Stimulated activated CD8-positive, alpha-beta memory T cell treated with anti-CD3 and anti-CD28 coated beads, Interleukin-7, amount 100 ng/mL, for 1 hour (primary cell): Measurements from ENCODE around the gene SEC14L5.
"Not testable (repeated sequence)": the region's sequence is repeated elsewhere in the genome, so short reads cannot be mapped to it uniquely, and the experiment has no call there.

Source experiments
- DNase-seq, 2 donors: peaks; one replicate each; pipeline ENCODE4 v3.0.0-alpha.2; 2020; ENCODE audit warnings: low read depth in 2 of 2

The SEC14L5 gene

GRCh38 chr16:4949986-4950385, 8.1 kb upstream of the SEC14L5 start:
- no peak for DNase-seq

- not testable (repeated sequence) for DNase-seq
These were observed 6.5 kb upstream of the SEC14L5 start for GRCh38 chr16:4951583-4951982.

- DNase-seq: no peak
These were observed 3.4 kb upstream of the SEC14L5 start for GRCh38 chr16:4954714-4955113.

- no peak for DNase-seq
These were observed 760 bp upstream of the SEC14L5 start for GRCh38 chr16:4957420-4957719.

GRCh38 chr16:4958510-4959438, 644 bp downstream of the SEC14L5 start:
- no peak for DNase-seq

GRCh38 chr16:4960579-4960978, 2.4 kb downstream of the SEC14L5 start:
- no peak for DNase-seq

- no peak for DNase-seq
These were observed 4.6 kb downstream of the SEC14L5 start for GRCh38 chr16:4962716-4963115.

- not testable (repeated sequence) for DNase-seq
These were observed 5.4 kb downstream of the SEC14L5 start for GRCh38 chr16:4963527-4963926.

- DNase-seq: no peak
These were observed 8.8 kb downstream of the SEC14L5 start for GRCh38 chr16:4966736-4967453.

- DNase-seq: not testable (repeated sequence)
These were observed 10.1 kb downstream of the SEC14L5 start for GRCh38 chr16:4968278-4968677.

- DNase-seq: no peak
These were observed 10.9 kb downstream of the SEC14L5 start for GRCh38 chr16:4968879-4969483.

- no peak for DNase-seq
These were observed 11.9 kb downstream of the SEC14L5 start for GRCh38 chr16:4970010-4970409.

- DNase-seq: no peak
These were observed 14.9 kb downstream of the SEC14L5 start for GRCh38 chr16:4972938-4973587.

GRCh38 chr16:4976079-4976478, 17.9 kb downstream of the SEC14L5 start:
- DNase-seq: no peak

GRCh38 chr16:4976611-4977145, 18.5 kb downstream of the SEC14L5 start:
- no peak for DNase-seq

GRCh38 chr16:4979164-4979563, 21.0 kb downstream of the SEC14L5 start:
- no peak for DNase-seq

- no peak for DNase-seq
These were observed 21.9 kb downstream of the SEC14L5 start for GRCh38 chr16:4979736-4980660.

- DNase-seq: no peak
These were observed 22.6 kb downstream of the SEC14L5 start for GRCh38 chr16:4980691-4981090.

- no peak for DNase-seq
These were observed 23.3 kb downstream of the SEC14L5 start for GRCh38 chr16:4981473-4981872.

- no peak for DNase-seq
These were observed 24.1 kb downstream of the SEC14L5 start for GRCh38 chr16:4982056-4982867.
